KMS-11 (cell line): ENCODE results near the gene MTMR12.

Source experiments
- H2AFZ ChIP-seq: fragments of 200-600 bp; sonication (generic); 2 replicates; pipeline ENCODE4 v1.6.1; 2016; ENCODE audit warnings: antibody characterized with exemption, mixed run types, low read depth
- H3K27ac ChIP-seq: fragments of 200-600 bp; sonication (generic); 2 replicates; pipeline ENCODE4 v1.6.1; 2016; ENCODE audit warnings: mild to moderate bottlenecking, mixed run types
- H3K27me3 ChIP-seq: fragments of 200-600 bp; sonication (generic); 2 replicates; pipeline ENCODE4 v1.6.1; 2017; ENCODE audit warnings: mild to moderate bottlenecking, low read depth, mixed run types, moderate library complexity; ENCODE audit not compliant: insufficient read depth
- H3K36me3 ChIP-seq: fragments of 200-600 bp; sonication (generic); 2 replicates; pipeline ENCODE4 v1.6.1; 2017; ENCODE audit warnings: mild to moderate bottlenecking, mixed run types; ENCODE audit not compliant: insufficient read depth
- H3K4me1 ChIP-seq: fragments of 200-600 bp; sonication (generic); 2 replicates; pipeline ENCODE4 v1.6.1; 2016; ENCODE audit warnings: mild to moderate bottlenecking, low read depth, mixed run types; ENCODE audit not compliant: poor library complexity, severe bottlenecking
- H3K4me2 ChIP-seq: fragments of 200-600 bp; sonication (generic); 2 replicates; pipeline ENCODE4 v1.7.0; 2016; ENCODE audit warnings: mild to moderate bottlenecking, mixed run types
- H3K4me3 ChIP-seq: fragments of 200-600 bp; sonication (generic); IDR thresholded peaks from 2 replicates; pipeline ENCODE4 v1.6.1; 2017; ENCODE audit warnings: low read depth, low read length, mixed read lengths; ENCODE audit not compliant: insufficient read depth
- H3K79me2 ChIP-seq: fragments of 200-600 bp; sonication (generic); 2 replicates; pipeline ENCODE4 v1.6.1; 2016; ENCODE audit warnings: low read depth, mixed run types; ENCODE audit not compliant: insufficient read depth
- H3K9ac ChIP-seq: fragments of 200-600 bp; sonication (generic); 2 replicates; pipeline ENCODE4 v1.6.1; 2016; ENCODE audit warnings: mild to moderate bottlenecking, mixed run types
- H4K20me1 ChIP-seq: fragments of 200-600 bp; sonication (generic); 2 replicates; pipeline ENCODE4 v1.6.1; 2016; ENCODE audit warnings: mild to moderate bottlenecking, mixed run types; ENCODE audit not compliant: insufficient read depth
- TF ChIP-seq, protein P1 (sequence below): fragments of 200-600 bp; sonication (generic); conservative IDR thresholded peaks from 2 replicates; pipeline ENCODE4 v1.6.1; 2017; ENCODE audit warnings: low read depth, mild to moderate bottlenecking, antibody characterized with exemption, low read length, moderate library complexity, mixed read lengths

Gene MTMR12

DNA sequence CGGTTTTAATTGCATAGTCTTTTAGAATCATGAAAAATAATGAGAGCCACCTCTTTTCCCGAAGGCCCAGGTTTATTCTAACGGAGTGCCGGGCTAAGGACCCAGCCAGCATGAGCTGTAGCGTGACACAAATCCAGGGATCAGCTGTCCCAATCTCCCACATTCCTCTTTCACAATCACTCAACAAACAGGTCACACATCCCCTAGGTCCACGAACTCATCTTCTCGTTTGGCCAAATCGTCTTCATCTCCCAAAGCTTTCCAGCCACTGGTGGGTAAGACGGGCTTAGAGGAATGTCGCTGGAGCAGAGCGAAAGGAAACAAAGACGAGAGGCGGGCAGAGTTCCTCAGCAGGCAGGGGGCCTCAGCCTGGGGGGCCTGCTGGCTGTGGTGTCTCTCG, 83.2 kb downstream of the MTMR12 start:
- H2AFZ ChIP-seq = no peak overlapping the region
- peaks cover 23% of the 10 kb centered on the region for H3K4me1 ChIP-seq
- H3K27ac ChIP-seq = no peak overlapping the region
- no peak overlapping the region for H3K4me3 ChIP-seq
- TF ChIP-seq, protein P1, sequence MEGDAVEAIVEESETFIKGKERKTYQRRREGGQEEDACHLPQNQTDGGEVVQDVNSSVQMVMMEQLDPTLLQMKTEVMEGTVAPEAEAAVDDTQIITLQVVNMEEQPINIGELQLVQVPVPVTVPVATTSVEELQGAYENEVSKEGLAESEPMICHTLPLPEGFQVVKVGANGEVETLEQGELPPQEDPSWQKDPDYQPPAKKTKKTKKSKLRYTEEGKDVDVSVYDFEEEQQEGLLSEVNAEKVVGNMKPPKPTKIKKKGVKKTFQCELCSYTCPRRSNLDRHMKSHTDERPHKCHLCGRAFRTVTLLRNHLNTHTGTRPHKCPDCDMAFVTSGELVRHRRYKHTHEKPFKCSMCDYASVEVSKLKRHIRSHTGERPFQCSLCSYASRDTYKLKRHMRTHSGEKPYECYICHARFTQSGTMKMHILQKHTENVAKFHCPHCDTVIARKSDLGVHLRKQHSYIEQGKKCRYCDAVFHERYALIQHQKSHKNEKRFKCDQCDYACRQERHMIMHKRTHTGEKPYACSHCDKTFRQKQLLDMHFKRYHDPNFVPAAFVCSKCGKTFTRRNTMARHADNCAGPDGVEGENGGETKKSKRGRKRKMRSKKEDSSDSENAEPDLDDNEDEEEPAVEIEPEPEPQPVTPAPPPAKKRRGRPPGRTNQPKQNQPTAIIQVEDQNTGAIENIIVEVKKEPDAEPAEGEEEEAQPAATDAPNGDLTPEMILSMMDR = no peak
- no peaks in the 10 kb centered on the region for H3K36me3 ChIP-seq
- no peaks in the 10 kb centered on the region for H3K27me3 ChIP-seq
- H3K9ac ChIP-seq = no peak overlapping the region
- H4K20me1 ChIP-seq = no peaks in the 10 kb centered on the region
- H3K4me2 ChIP-seq = no peak overlapping the region
- no peaks in the 10 kb centered on the region for H3K79me2 ChIP-seq

DNA sequence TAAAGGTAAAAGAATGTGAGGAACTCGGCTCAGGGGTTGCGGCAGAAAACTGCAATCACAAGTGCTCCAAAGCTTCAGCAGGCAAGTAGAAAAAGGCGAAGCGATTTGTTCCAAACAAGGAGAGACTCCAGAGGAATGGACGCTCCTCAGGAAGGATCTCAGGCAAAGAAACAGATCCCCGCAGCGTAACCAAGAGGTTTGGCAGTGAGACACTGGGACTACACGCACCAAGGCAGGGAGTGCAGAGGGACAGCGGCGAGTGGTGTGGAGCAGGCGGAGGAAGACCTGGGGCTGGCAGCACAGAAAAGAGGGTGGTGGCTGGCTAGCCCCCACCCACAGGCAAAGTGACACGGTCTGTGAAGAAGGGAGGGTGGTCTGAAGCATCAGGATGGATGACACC, 83.9 kb downstream of the MTMR12 start:
- TF ChIP-seq, protein P1 = no peak
- no peak overlapping the region for H3K4me3 ChIP-seq
- no peak overlapping the region for H3K27ac ChIP-seq
- H3K9ac ChIP-seq = no peak overlapping the region
- H3K79me2 ChIP-seq = no peaks in the 10 kb centered on the region
- no peaks in the 10 kb centered on the region for H3K36me3 ChIP-seq
- H3K4me2 ChIP-seq = no peak overlapping the region
- H2AFZ ChIP-seq = no peak overlapping the region
- no peaks in the 10 kb centered on the region for H4K20me1 ChIP-seq
- no peaks in the 10 kb centered on the region for H3K27me3 ChIP-seq
- peaks cover 30% of the 10 kb centered on the region for H3K4me1 ChIP-seq

DNA sequence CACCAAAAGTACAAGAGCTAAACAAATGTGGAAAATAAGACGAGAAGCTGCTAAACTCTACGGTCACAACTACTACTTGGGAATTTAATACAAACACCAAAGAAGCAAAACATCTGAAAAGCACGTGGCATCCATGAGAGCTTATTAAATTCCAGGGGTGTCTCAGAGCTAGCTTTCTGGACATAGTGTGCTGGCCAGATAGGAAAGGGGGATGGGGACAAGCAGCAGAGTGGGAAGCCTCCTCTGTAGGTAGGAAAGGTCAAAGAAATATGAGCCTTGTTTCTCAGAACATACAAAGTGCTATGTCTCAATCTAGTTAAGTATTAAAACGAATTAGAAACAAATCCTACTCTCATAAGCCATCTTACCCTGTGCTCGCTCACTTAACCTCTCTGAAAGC, 87.3 kb downstream of the MTMR12 start:
- no peak overlapping the region for H3K27ac ChIP-seq
- no peaks in the 10 kb centered on the region for H3K36me3 ChIP-seq
- no peaks in the 10 kb centered on the region for H3K27me3 ChIP-seq
- no peaks in the 10 kb centered on the region for H3K79me2 ChIP-seq
- peaks cover 11% of the 10 kb centered on the region for H3K4me1 ChIP-seq
- no peak overlapping the region for H3K4me2 ChIP-seq
- no peaks in the 10 kb centered on the region for H4K20me1 ChIP-seq
- no peak overlapping the region for H2AFZ ChIP-seq
- H3K9ac ChIP-seq = no peak overlapping the region
- TF ChIP-seq, protein P1 = no peak
- H3K4me3 ChIP-seq = no peak overlapping the region

DNA sequence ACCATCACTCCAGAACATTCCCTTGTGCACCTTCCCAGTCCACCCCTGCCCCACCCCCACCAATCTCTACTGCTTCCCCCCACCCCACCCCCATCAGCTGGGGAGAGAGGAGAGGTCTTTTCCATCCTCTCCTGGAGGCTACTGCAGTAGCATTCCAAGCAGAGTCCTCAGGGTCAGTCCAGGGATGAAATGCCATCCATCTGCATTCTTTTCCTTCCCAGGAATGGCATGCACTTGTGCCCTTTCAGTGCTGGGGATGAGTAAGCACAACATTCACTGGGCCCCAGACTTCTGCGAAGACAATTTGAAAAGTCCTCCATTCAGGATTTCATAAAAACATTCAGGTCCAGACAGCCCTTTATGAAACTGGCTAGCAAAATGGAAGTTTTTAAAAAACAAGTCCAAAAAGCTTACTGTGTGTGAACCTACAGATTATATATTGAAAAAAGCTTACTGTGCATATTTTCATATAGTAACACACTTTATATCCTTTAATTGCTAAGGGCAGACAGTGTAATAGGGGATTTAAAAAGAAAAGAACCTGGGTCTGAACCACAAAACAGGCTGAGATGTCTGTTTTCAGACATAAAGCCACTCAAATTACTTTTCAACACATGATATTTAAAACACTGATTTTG, 88.6 kb downstream of the MTMR12 start:
- Histone ChIP-seq H3K4me3 (no peak overlapping the region), H3K9ac (no peak overlapping the region), H3K4me2 (no peak overlapping the region), H3K4me1 (peaks cover 10% of the 10 kb centered on the region), H4K20me1 (no peaks in the 10 kb centered on the region), H2AFZ (no peak overlapping the region), H3K79me2 (no peaks in the 10 kb centered on the region), H3K27me3 (no peaks in the 10 kb centered on the region), H3K36me3 (no peaks in the 10 kb centered on the region), H3K27ac (no peak overlapping the region; the same call in 1 of the 2 replicates)
- TF ChIP-seq, protein P1 = no peak
